K562 (cell line): Measurements from ENCODE around the gene RANBP6. TPM values are rescaled to one million over a fixed set of nuclear protein-coding genes. Genes with fewer than 3 reads are reported as not detected.
A peak's percentile ranks its signal among the peaks of the same experiment; 100 is the strongest.

Source experiments
- ATAC-seq: fragments of 200-7000 bp; cut with Tn5 transposase; 3 replicates; pipeline ENCODE4 v1.9.1; 2020; ENCODE audit warnings: moderate library complexity
- BruUV-seq: library from RNA; stranded (reverse); fragments of 400-500 nt; replicated peaks from 2 replicates; lab custom pipeline; 2021; lab: Mats Ljungman, UMichigan
- CTCF ChIA-PET: fragments of 300-600 bp; formaldehyde crosslinking; extraction: SDS; loops from one replicate; lab custom pipeline; 2021; ENCODE audit warnings: low intra/inter-chr PET ratio; lab: Yijun Ruan, JAX
- POLR2A ChIA-PET: fragments of 300-600, 350-650 bp; sonication (Branson Sonifier 250); formaldehyde crosslinking; extraction: SDS; loops from one replicate; lab custom pipeline; 2021; ENCODE audit warnings: antibody characterized with exemption, inconsistent platforms; lab: Yijun Ruan, JAX
- DNase-seq, 4 experiments: peaks; one replicate each; pipeline versions ENCODE4 v3.0.0 to v3.0.0-alpha.2; 2011 to 2018; ENCODE audit warnings: low spot score in 3 of 4, mixed read lengths in 3 of 4; ENCODE audit errors: extremely low read depth in 1 of 4
- FAIRE-seq: peaks from 2 replicates; lab custom pipeline; 2011; peaks lifted over from hg19 to GRCh38; lab: Jason Lieb, UNC
- H2AFZ ChIP-seq: 2 replicates; pipeline ENCODE4 v1.6.0; 2011; ENCODE audit warnings: low read depth, low read length, control low read depth, inconsistent platforms
- H3K27ac ChIP-seq: fragments of 200-600 bp; 3 replicates; pipeline ENCODE4 v1.8.0; 2011; ENCODE audit warnings: low read depth, mild to moderate bottlenecking, control low read depth, inconsistent platforms, low read length, moderate library complexity, mixed read lengths; ENCODE audit errors: extremely low read depth
- H3K27me3 ChIP-seq, 2 experiments: fragments of 300-600 bp in 1 of 2; 2 replicates in 1 of 2; 3 replicates in 1 of 2; pipeline versions ENCODE4 v1.6.0 to v1.8.0; 2011; ENCODE audit warnings: inconsistent platforms in 2 of 2, low read length in 2 of 2, mild to moderate bottlenecking in 1 of 2, mixed read lengths in 1 of 2, moderate library complexity in 1 of 2; ENCODE audit not compliant: control insufficient read depth in 2 of 2, insufficient read depth in 2 of 2
- H3K36me3 ChIP-seq: fragments of 300-600 bp; 3 replicates; pipeline ENCODE4 v1.8.0; 2011; ENCODE audit warnings: mild to moderate bottlenecking, low read length, inconsistent platforms; ENCODE audit not compliant: control insufficient read depth, insufficient read depth
- H3K4me1 ChIP-seq, 2 experiments: fragments of 200-600 bp in 1 of 2; replicated peaks in 1 of 2; 2 replicates in 1 of 2; 3 replicates in 1 of 2; pipeline versions ENCODE4 v1.5.1 to v1.8.0; 2011; ENCODE audit warnings: inconsistent platforms in 2 of 2, low read length in 2 of 2, mild to moderate bottlenecking in 1 of 2, mixed read lengths in 1 of 2, moderate library complexity in 1 of 2; ENCODE audit not compliant: control insufficient read depth in 2 of 2, insufficient read depth in 2 of 2
- H3K4me2 ChIP-seq: 2 replicates; pipeline ENCODE4 v1.6.1; 2011; ENCODE audit warnings: low read length, control low read depth, inconsistent platforms, mixed read lengths; ENCODE audit not compliant: insufficient read depth
- H3K4me3 ChIP-seq: fragments of 200-600 bp; sonication (generic), shearing (Covaris generic); 2 replicates; pipeline ENCODE4 v1.5.1; 2016; ENCODE audit warnings: control low read depth, inconsistent platforms
- H3K79me2 ChIP-seq: fragments of 200-600 bp; 3 replicates; pipeline ENCODE4 v1.8.0; 2011; ENCODE audit warnings: low read length, inconsistent platforms; ENCODE audit not compliant: control insufficient read depth, insufficient read depth
- H3K9ac ChIP-seq, 2 experiments: 2 replicates each; pipeline versions ENCODE4 v1.6.0 to v1.6.1; 2011; ENCODE audit warnings: low read depth in 2 of 2, low read length in 2 of 2, control low read depth in 1 of 2, inconsistent platforms in 1 of 2, mild to moderate bottlenecking in 1 of 2, mixed read lengths in 1 of 2; ENCODE audit not compliant: insufficient read depth in 1 of 2
- H3K9me1 ChIP-seq: one replicate; pipeline ENCODE4 v1.6.0; 2011; ENCODE audit warnings: inconsistent platforms, mild to moderate bottlenecking, low read length, moderate library complexity; ENCODE audit not compliant: control insufficient read depth, insufficient read depth
- H3K9me3 ChIP-seq: replicated peaks from 2 replicates; pipeline ENCODE4 v1.5.1; 2011; ENCODE audit warnings: low read depth, low read length, inconsistent platforms; ENCODE audit not compliant: control insufficient read depth, insufficient read depth
- H4K20me1 ChIP-seq: replicated peaks from 2 replicates; pipeline ENCODE4 v1.6.1; 2011; ENCODE audit warnings: low read length, inconsistent platforms, mixed read lengths; ENCODE audit not compliant: control insufficient read depth, insufficient read depth
- BRF1 ChIP-seq: IDR thresholded peaks from 3 replicates; pipeline ENCODE4 v1.6.1; 2011; ENCODE audit warnings: borderline replicate concordance, mild to moderate bottlenecking; ENCODE audit not compliant: insufficient read length; ENCODE audit errors: extremely low read depth
- FOXK1 ChIP-seq: sonication (generic); formaldehyde crosslinking; IDR thresholded peaks from 2 replicates; pipeline ENCODE4 v1.8.0; 2022; ENCODE audit warnings: missing genetic modification reagents, mild to moderate bottlenecking, borderline replicate concordance
- JUND ChIP-seq, 2 experiments: IDR thresholded peaks; 2 replicates in 1 of 2; 3 replicates in 1 of 2; pipeline ENCODE4 v1.6.1; 2011; ENCODE audit warnings: borderline replicate concordance in 2 of 2, low read depth in 2 of 2, low read length in 2 of 2, improper control_type of control experiment in 1 of 2, missing biosample characterization in 1 of 2, missing genetic modification characterization in 1 of 2, missing genetic modification reagents in 1 of 2
- MTF1 ChIP-seq: fragments of 250-450 bp; sonication (Bioruptor Pico); IDR thresholded peaks from 2 replicates; pipeline ENCODE4 v1.9.0; 2021; ENCODE audit warnings: moderate library complexity, mild to moderate bottlenecking, inconsistent platforms, borderline replicate concordance
- SOX6 ChIP-seq: fragments of 450-650 bp; IDR thresholded peaks from 2 replicates; pipeline ENCODE4 v1.6.1; 2014; ENCODE audit warnings: mild to moderate bottlenecking
- SPI1 ChIP-seq: IDR thresholded peaks from 2 replicates; pipeline ENCODE4 v1.6.1; 2011; ENCODE audit warnings: low read depth, low read length, control low read depth, borderline replicate concordance
- SRSF9 ChIP-seq: fragments of 200-400 bp; formaldehyde crosslinking; IDR thresholded peaks from 2 replicates; pipeline ENCODE4 v1.6.1; 2017; ENCODE audit warnings: low read depth, low read length, borderline replicate concordance
- ZNF668 ChIP-seq: fragments of 250-450 bp; sonication (Bioruptor Pico); IDR thresholded peaks from 2 replicates; pipeline ENCODE4 v1.8.0; 2022; ENCODE audit warnings: mild to moderate bottlenecking, inconsistent platforms
- WGBS: fragments of 100-300 bp; shearing (Covaris generic); methylation state at CpG from one replicate; pipeline ENCODE4 v1.1.6; 2016; ENCODE audit warnings: low coverage, mixed read lengths; ENCODE audit not compliant: insufficient coverage; ENCODE audit errors: missing lambda C conversion rate; 5-methylcytosine and 5-hydroxymethylcytosine counted together
- in situ Hi-C: fragments of 300-500 bp; cut with MboI; formaldehyde crosslinking; loops from 4 replicates; pipeline ENCODE4 v1.15.0; 2018; ENCODE audit warnings: inconsistent platforms, mixed read lengths
- intact Hi-C: fragments of 100-400 bp; cut with micrococcal nuclease; formaldehyde crosslinking; loops from 2 replicates; pipeline ENCODE4 v1.14.2; 2022
- polyA plus RNA-seq, 8 experiments: library from polyadenylated mRNA; depleted of rRNA in 4 of 8; stranded (reverse) in 5 of 8; unstranded in 3 of 8; fragments of >200 nt; fragmentation: Nextera tagmentation in 2 of 8; fragmentation: Illumina TruSeq in 1 of 8; extraction: Ambion mirVana in 2 of 8; extraction: Trizol in 1 of 8; gene quantifications; 2 replicates each; pipeline versions ENCODE4 v1.2.1 to v1.2.3, GENCODE V29; 2011 to 2014; ENCODE audit warnings: inconsistent platforms in 1 of 8, missing spikeins in 1 of 8
- total RNA-seq, 7 experiments: library from RNA; depleted of rRNA in 6 of 7; stranded (reverse); fragments of >200 nt in 6 of 7; fragmentation: Illumina TruSeq in 2 of 7; extraction: Trizol in 2 of 7; gene quantifications; 2 replicates each; pipeline versions ENCODE4 v1.2.1 to v1.2.3, GENCODE V29; 2011 to 2021; ENCODE audit warnings: low replicate concordance in 1 of 7
- TF ChIP-seq, protein P1 (sequence below): fragments of 450-650 bp; IDR thresholded peaks from 2 replicates; pipeline ENCODE4 v1.6.1; 2016; ENCODE audit warnings: borderline replicate concordance

Gene RANBP6
- total and polyA plus RNA-seq, 9 of the 15 experiments (the other 6 are each of a cell fraction or from before 2014, with no cell fraction given): 10.4 to 19.9 (median 11.5) TPM

DNA sequence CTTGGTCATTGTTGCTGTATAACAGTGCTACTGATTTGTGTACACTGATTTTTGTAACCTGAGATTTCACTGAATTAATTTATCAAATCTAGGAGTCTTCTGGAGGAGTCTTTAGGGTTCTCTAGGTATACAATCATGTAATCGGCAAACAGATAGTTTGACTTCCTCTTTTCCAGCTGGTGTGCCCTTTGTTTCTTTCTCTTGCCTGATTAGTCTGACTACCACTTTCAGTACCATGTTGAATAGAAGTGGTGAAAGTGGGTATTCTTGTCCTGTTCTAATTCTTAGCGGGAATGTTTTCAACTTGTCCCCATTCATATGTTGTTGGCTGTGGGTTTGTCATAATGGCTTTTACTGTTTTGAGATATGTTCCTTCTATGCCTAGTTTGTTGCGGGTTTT, 24.7 kb upstream of the RANBP6 start:
- Histone ChIP-seq H3K9me1 (no peaks in the 10 kb centered on the region), H3K79me2 (no peaks in the 10 kb centered on the region), H3K36me3 (no peaks in the 10 kb centered on the region), H3K9ac (no peak overlapping the region)
- BruUV-seq: no TSS peak
- POLR2A ChIA-PET: no interaction called here
- DNase-seq: no peak
- TF ChIP-seq SPI1 (peak; percentile 72), ZNF668 (CRISPR knock-in tag) (no peak), JUND (IDR thresholded peaks at IDR 0.05; ENCODE audit: borderline replicate concordance, low read depth, low read length) (no peak), JUND (tag; IDR thresholded peaks at IDR 0.05; ENCODE audit: borderline replicate concordance, low read depth, low read length) (no peak)
- TF ChIP-seq, all 486 proteins: peak for 1
- ATAC-seq (no peak), FAIRE-seq (no peak)
- CTCF ChIA-PET: no interaction called here
- Histone ChIP-seq H3K4me3 (no peak overlapping the region), H2AFZ (no peak overlapping the region), H3K27ac (no peak overlapping the region), H3K27me3 (peaks cover 0 to 2% of the 10 kb centered on the region in 2 experiments; a peak in 2 of 5 replicates), H3K4me2 (no peak overlapping the region), H4K20me1 (no peaks in the 10 kb centered on the region), H3K9me3 (no peaks in the 10 kb centered on the region), H3K4me1 (no peaks in the 10 kb centered on the region)
- intact Hi-C loops: no loop called here
- WGBS: 0% methylated on average over 3 of the region's 3 CpGs
- in situ Hi-C loops: no loop called here

DNA sequence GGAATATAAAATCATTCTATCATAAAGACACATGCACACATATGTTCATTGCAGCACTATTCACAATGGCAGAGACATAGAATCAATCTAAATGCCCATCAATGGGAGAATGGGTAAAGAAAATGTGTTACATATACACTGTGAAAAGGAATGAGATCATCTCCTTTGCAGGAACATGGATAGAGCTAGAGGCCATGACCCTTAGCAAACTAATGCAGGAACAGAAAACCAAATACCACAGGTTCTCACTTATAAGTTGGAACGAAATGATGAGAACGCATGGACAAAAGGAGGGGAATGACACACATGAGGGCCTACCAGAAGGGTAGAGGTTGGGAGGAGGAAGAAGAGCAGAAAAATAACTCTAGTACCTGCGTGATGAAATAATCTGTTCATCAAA, 21.0 kb upstream of the RANBP6 start:
- CTCF ChIA-PET: no interaction called here
- Histone ChIP-seq H3K27me3 (peaks cover 0 to 12% of the 10 kb centered on the region in 2 experiments; a peak in 2 of 5 replicates), H3K9me1 (no peaks in the 10 kb centered on the region), H3K9me3 (no peaks in the 10 kb centered on the region), H3K4me3 (no peak overlapping the region), H2AFZ (no peak overlapping the region), H3K9ac (no peak overlapping the region), H3K36me3 (no peaks in the 10 kb centered on the region), H3K4me2 (no peak overlapping the region), H3K79me2 (no peaks in the 10 kb centered on the region), H4K20me1 (no peaks in the 10 kb centered on the region), H3K4me1 (no peaks in the 10 kb centered on the region), H3K27ac (no peak overlapping the region)
- POLR2A ChIA-PET: no interaction called here
- TF ChIP-seq SRSF9 (no peak), FOXK1 (CRISPR knock-in tag) (no peak), BRF1 (no peak), SOX6 (no peak), MTF1 (CRISPR knock-in tag) (no peak)
- TF ChIP-seq, protein P1, sequence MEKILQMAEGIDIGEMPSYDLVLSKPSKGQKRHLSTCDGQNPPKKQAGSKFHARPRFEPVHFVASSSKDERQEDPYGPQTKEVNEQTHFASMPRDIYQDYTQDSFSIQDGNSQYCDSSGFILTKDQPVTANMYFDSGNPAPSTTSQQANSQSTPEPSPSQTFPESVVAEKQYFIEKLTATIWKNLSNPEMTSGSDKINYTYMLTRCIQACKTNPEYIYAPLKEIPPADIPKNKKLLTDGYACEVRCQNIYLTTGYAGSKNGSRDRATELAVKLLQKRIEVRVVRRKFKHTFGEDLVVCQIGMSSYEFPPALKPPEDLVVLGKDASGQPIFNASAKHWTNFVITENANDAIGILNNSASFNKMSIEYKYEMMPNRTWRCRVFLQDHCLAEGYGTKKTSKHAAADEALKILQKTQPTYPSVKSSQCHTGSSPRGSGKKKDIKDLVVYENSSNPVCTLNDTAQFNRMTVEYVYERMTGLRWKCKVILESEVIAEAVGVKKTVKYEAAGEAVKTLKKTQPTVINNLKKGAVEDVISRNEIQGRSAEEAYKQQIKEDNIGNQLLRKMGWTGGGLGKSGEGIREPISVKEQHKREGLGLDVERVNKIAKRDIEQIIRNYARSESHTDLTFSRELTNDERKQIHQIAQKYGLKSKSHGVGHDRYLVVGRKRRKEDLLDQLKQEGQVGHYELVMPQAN: no peak
- WGBS: 0% methylated on average over 2 of the region's 3 CpGs
- in situ Hi-C loops (no loop called here), intact Hi-C loops (no loop called here)
- DNase-seq (no peak), ATAC-seq (no peak), FAIRE-seq (no peak)
- no TSS peak for BruUV-seq
